ENCODE measurements around the gene VAV2.

VAV2 gene

DNA sequence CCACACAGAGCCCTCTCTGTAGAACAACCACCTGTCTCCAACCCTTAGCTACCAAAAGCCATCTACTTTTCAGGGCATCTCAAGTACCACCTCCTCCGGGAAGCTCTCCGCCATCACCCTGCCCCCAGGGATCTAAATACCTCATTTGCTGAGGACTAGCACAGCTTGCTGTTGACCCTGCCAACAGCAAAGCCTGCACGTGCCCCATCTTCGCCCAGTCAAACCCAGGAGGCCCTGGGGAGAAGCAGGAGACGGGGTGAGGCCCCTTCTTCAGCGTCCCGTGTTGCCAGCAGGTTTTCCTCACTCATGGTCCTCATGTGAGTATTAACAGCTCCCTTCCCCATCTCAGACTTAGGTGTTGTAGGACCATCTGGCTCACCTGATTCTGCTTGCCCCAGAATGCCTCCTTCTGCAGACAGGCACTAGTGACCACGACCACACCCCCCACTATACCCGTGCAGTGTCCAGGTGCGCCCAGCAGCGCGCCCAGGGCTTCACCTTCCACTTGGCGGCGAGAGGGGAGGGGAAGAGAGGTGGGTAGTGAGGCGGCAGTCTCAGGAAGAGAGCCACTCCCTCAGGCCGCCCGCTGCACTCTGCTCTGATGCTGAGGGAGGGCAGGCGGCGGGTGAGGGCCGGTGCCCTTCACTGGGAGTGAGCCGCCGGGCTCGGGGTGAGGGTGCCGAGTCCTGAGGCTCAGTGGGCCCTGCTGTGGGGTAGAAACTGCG is 11.1 kb downstream of the VAV2 start:
- DNase-seq, result no peak

DNA sequence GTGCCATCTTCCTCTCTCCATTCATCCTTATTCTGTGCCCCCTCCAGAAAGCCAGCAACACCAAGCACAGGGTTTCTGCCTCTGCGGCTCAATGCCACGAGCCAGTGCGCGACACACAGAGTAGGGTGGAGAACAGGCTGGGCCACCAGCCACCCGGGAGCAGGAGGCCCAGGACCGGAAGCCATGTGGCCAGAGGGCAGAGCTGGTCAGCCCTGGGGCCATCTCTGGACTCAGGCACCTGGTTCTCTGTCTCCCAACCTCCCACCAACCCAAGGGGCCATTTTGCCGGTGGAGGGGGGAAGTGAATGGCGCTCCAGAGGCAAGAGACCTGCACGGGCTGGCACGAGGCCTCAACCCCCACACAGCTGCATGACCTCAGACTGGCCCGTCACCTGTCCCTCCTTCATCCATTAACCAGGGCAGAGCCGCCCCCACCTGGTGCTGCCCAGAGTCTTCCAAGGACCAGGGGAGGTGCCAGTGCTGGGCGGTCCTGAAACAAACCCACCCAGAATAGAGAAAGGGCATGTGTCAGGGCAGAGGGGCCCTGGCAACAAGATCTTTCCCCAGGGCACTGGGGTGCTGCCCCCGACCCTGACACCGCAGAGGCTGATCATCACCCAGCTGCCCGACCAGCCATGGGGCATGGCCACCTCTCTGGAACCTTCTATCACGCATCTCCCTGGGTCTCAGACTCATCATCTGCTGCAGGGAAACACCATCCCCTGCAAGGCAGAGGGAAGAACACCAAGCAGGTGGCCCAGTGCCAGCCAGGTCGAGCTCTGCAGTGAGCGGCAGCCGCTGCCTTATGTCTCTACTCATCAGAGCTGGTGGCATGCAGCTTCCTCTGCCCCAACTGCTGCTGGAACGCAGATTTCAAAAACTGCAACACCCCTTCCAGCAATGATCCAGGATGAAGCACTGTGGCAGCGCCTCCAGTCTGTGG is 11.9 kb downstream of the VAV2 start:
- no peak for DNase-seq

DNA sequence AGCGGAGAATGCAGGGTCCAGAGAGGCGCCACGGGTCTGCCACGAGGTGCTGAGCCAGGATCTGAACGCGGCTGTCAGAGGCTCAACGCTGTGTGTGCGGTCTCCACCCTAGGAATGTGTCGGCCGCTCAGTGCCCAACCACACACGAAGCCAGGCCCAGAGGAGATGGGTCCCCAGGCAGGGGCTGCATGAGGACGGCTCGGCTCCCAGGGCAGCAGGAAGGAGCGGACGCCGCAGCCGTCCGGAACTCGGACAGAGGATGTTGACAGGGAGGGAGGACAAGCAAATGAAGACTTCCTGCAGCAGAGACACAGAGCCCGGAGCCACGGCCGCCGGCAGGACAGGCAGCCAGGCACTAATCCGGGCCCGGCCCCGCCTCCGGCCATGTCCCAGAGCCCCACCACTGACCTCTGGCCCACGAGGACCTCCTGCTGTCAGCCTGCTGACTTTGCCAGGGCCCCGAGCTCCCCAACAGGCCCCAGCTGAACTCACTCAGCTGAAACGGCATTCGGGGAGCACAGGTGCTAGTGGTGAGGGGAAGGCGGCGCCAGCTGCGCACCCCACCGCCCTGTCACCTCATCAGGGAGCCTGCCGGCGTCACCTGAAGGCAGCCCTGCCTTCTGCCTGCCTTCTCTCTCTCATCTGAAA is 12.7 kb downstream of the VAV2 start:
- DNase-seq, result no peak

DNA sequence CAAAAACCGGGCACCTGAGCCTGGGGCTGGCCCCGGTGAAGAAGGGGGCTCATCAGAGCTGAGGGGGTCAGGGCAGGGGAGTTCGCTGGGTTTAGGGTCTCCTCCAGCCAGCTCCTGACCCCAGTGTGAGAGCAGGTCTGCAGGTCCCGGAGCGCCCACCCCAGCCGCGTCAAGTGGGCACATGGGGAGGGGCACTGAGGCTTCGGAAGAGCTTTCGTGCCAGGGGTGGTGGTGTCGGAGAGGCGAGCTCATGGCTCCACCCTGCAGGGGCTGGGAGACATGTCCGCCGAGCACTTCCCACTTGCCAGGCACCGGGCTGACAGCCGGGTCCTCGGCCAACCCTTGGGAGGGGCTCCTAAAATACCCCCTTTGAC is 13.2 kb downstream of the VAV2 start:
- DNase-seq, result no peak

DNA sequence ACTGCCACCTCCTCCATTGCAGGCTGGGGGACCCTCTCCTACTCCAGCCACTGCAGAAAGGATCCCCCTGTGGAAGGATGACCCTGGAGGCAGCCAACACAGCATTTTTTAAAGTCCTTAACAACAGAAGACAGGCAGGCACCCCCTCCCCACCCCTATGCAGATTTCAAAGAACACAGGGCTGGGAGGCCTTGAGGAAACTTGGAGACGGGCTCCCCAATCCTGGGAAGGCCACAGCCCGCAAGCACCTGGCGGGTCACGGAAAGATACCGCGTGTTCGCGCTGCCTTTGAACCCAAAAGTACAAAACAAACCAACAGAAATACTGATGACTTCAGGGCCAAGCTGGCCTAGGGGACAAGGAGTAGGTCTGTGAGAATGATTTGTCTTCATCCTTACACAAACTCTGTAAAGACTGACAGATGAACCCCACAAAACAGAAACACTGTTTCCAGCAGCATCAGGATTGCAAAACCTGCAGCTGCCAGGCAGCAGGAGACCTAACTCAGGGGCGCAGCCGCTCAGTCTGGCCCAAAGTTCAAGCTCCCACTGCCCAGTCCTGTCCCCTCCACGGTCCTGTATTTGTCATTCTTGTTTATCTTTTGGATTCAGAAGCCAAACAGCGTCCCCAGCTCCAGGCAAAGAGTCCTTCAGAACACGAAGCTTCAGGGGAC is 13.8 kb downstream of the VAV2 start:
- DNase-seq, result no peak

DNA sequence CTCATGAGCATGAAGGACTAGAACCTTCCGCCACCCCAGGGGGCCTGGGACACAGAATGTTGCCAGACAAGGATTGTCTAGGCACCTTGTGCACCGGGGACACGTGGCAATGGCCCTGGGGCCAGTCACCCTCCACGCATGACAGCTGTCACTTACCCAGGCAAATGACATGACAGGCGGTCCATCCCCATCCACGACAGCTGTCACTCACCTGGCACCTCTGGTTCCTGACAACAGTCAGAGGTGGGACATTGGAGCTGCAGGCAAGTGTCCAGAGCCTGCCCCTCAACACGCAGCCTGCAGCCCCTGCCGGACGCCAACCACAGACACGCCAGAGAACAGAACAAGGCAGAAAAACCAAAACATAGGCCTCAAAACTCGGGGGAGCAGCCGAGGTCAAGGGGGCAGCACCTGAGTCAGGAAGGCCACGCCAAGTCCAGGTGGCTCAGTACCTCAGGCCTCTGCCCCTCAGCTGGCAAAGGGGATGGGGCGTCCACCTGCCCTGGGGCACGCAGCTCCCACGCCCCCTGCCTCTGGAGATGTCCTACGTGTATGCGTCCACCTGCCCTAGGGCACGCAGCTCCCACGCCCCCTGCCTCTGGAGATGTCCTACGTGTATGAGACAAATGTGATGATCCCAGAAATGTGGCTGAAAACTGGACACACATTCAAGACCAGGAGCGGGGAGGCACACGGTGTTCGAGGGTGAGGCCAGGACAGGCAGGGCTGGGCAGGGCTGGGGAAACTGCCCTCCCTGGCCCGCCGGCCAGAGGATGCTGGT is 14.5 kb downstream of the VAV2 start:
- no peak for DNase-seq

DNA sequence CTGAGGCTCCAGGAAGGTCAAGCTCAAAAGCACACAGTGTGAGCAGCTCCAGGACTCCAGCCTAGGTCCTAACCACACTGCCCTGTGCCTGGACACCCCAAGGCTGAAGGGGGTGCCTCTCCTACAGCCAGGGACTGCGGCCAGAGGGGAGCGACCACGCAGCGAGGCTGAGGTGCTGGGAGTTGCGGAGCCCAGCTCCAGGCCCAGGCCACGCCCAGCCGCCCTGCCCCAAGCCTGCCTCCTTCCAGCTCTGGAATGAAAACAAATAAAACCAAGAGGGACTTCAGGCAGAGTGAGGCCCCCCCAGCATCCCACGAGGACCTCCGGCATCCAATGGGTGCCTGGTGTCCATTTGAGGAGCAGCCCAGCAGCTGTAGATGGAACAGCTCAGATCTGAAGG is 15.2 kb downstream of the VAV2 start:
- no peak for DNase-seq

DNA sequence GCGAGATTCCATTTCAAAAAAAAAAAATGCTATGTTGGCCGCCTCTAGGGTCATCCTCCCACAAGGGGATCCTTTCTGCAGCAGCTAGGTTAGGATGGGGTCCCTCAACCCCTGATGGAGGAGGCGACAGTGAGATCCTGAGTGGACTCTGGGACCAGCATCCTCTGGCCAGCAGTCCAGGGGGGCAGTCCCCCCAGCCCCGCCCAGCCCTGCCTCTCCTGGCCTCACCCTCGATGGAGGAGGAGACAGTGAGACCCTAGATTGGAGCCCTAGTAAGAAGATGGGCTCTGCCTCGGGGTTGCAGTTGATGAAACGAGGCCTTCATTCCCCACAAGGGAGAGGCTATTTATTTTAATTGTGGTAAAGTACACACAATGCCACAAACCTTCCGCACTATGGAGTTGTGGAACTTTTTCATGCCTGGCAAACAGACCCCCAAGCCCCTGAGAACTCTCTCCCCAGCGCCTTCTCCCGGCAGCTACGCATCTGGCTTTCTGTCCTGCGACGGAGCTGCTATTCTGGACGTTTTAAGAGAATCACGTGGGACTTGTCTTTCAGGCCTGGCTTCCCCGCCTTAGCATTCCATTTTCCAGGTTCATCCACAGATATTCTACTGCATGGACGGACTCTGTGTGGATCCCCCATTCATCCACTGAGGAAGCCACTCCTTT is 15.8 kb downstream of the VAV2 start:
- no peak for DNase-seq

DNA sequence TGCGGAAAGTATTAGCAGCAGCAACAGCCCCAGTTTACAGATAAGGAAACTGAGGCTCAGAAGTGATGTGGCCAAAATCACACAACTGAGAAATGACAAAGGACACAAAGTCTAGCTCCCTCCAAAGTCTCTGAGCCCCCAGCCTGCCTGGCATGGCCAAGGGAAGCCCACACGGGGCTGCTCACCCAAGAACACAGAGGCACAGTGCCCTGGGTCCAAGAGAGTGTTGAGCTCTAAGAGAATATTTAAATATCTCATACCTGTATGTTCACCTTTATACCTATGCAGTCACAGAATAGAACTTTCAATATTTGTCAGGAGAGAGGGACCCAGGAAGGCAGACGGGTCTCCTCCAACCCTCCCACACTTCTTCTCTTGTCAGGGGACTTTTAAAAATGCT is 16.6 kb downstream of the VAV2 start:
- no peak for DNase-seq

DNA sequence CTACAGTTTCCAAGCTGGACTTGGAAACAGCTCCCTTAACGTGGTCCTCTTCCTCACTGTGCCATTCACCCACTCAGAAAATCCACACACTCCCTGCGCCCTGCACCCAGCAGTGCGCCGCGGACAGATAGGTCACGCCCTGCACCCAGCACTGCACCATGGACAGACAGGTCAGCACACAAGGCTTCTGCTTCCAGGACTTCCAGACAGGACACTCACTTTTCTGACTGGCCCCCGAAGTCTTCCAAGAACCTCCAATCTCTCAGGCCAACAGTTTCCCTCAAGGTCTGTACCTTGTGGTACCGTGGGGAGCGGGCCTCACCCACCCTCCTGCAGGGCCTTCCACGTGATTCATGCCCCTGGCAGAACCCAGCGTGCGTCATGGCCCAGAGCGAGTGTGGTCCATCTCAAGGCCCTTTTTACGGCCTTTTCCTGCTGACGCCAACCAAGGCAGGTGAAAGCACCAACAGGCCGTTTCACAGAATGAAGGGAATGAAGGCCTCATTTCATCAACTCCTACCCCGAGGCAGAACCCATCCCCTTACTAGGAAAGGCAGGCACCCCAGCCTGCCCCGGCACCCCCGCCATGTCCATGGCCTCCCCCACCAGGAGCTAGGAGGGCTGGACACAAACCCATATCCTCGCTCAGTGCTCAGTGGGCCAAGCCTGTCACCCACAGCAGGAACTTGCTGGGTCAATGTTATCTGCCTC is 17.3 kb downstream of the VAV2 start:
- no peak for DNase-seq

DNA sequence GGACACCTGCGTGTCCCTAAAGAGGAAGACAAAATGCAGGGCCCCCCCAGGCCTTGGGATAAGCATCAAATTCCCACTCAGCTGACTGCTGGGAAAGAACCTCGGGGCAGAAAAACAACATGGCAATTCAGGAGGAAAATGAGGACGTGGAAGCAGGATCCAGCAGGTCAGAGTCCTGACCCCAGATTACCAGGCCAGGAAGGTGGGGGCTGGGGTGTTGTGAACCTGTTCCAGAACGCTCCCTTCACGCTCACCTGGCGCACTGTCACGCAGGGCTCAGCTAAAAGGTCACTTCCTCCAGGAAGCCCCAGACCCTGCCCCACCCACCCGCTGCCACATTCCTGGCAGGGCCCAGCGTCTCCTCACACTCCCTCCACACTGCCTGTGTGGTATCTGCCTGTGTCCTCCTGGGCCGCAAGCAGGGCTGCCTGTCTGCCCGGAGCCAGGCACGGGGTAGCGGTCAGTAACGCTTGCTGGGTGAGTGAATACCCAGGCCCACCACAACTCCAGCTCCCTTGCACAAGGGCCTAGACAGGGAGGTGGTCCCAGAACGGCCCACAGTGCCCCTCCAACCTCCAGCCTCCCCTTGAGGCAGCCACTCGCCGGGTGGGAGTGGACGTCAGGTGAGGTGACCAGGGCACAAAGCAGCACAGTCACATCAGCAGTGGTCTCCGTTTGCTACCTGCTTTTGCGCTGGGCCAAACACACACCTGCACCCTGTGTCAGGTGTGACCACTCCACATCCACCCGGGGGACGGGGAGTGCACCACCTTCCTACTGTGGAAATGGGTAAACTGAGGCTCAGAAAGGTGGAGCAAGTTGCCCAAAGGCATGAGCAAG is 18.1 kb downstream of the VAV2 start:
- no peak for DNase-seq

DNA sequence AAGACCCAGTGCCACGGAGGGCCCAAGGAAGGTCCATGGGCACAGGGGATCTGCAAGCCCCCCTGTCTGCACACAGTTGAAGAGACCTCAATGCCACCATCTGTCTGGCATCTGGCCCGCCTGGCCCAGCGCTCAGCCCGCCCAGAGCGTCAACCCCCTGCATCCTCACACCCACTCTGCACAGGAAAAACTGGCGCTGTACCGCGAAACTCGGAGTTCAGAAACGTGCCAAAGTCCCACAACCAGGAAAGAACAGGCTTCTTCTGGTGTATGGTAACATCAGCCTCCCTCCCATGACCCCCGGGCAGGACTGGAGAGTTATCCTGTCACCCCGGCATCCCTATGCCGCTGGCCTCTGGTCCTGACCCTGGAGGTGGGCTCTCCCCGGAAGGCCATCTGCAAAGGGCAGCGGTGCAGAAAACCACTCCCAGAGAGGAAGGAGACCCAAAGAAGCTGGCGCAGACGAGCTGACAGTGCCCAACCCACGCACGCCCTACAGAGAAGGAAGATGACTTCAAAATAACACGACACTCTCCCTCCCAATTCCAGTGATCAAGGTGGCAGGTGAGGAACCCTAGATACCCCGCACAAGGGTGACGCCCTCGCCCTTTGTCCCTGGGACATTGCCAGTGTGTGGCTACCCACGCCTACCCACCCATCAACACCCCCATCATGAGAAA is 18.9 kb downstream of the VAV2 start:
- no peak for DNase-seq

DNA sequence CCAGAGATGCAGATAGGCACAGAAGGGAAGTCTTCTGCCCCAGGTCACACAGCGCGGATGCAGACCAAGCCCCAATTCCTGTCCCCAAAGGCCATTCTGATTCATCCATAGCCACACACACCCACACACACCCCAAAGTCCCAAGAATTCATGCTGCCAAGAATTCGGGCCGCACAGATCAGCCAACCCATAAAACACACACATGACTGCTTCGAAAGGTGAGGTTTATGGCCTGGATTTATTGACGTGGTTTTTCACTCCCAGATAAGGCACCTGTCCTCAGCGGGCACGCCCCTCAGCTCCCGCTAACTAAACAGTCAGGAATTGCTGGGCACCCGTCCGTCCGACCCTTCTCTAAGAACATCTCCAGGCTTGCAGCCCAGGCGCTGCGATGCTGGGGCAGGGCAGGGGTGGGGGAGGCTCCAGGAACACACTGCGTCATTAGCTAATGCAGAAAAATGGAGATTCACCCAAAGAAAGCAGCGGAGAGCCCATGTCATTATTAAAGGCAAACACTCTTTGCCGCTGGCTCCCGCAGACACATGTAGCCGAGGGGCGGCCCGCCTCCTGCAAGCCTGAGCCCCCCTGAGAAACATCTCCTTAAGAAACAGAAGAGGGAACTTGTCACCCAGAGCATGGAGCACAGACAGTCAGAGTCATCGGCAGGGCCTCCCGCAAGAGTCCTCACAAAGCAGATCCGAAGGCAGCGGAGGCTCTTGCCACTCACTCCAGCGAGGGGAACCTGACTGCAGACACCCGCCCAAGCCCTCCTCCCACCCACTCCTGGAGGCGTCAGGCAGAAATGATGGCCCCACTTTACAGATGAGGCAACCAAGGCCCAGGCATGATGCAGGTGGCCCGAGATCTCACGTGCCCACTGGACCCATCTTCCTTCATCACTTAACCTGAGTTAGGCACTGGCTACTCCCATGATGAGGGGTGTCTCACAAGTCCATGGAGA is 19.9 kb downstream of the VAV2 start:
- no peak for DNase-seq

DNA sequence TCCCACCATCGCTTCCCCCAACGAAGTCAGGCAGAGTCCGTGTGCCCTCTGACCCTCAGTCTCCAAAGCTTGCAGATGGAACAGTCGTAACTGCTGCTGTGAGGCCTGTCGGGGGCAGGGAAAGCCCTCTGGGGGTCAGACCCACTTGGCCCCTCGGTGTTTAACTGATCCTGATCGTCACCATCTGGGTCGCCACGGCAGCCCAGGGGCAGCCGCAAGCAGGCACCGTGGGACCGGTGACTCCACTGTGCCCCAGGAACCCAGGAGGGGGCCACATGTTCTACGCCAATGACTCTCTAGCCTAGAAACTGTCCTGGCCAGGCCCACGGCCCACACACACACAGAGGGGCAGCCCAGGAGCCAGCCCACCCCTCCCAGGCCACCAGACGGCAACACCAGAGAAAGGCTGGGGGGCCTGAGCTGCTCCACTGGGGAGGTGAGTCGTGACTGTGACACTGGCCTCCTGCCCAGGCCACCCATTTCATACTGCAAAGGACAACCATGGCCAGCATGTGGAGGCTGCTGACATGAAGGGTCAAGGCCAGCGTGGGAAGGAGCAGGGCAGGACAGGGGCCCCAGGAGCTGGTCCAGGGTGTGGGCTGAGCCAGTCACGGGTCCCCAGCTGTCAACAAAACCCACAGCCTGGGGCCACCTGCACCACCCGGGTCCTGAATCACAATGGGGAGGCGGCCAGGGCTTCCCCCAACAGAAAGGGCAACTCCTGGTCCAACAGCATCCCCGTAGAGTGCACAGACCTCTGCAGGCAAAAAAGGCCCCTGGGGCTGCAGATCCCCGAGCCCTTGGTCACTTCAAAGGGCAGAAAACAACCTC is 20.8 kb downstream of the VAV2 start:
- DNase-seq, result no peak

DNA sequence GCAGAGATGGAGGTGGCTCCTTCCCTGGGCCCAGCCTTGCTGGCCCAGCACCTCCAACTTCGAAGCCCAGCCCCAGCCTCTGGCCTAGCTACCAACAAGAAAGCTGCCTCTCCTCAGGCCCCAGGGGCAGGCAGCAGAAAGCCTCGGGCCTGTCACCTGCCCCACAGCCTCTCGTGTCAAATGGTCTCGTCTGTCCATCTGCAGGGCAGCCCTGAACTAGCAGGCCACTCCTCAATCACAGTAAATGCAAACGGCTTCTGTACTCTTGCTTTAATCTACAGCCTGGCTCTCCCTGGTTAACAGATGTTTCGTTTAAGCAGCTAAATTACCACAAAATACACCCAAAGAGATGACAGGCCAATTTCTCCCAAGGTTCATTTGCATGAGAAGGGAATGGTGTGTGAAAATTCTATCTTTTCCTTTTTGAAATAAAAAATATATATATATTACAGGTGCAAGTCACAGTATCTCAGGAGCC is 21.5 kb downstream of the VAV2 start:
- DNase-seq, result no peak

DNA sequence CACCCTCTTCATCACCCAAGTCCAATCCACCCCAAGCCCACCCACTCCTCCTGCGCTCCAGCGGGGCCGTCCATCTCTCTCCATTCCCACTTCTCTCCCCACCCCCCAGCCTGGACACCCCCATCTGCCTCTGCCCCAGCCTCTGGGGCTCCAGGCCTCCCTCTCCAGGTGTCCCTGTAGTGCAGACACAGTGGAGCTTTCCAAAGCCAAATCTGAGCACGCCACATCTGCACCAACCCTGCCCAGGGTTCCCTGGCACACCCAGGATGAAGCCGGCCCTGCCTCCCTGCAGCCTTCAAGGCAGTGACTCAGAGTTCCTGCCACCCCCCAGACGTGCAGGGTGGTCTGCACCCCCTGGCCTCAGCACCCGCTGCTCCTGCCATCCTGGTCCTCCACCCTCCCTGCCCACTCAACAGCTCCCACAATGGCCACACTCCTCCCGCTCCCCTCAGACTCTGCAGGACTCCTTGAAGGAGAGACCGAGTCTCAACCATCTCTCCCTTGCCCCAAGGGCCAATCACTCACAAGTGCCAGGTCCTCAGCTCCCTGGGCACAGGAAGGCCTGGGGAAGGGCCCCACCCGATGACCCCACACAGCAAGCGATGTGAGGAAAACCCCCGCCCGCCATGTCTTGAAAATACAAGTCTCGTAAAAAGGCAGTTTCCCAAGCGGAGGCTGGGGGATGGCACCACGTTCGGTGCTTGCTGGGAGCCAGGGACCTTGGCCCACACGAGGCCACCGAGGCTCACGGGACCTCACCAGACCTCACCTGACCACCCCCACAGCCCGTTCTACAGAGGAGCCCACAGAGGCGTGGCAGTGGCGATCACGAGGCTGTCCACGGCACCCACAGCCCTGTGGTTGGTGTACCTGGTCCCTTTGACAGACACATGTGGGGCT is 22.2 kb downstream of the VAV2 start:
- DNase-seq, result no peak

Data from hematopoietic multipotent progenitor cell treated with erythropoietin and hydrocortisone succinate and interleukin-3 and kit ligand, for 4 days (in vitro differentiated cells).